ENCODE data around the gene RRBP1. TPM values are rescaled to one million over a fixed set of nuclear protein-coding genes. Genes with fewer than 3 reads are reported as not detected.

Gene RRBP1
- total RNA-seq, 1 donor from 2014 or later, result 79.8 TPM

- TF ChIP-seq POLR2AphosphoS5 (IDR thresholded peaks at IDR 0.05; ENCODE audit: insufficient read depth in 1 of 2, low read depth in 1 of 2), result no peak
- no peak for TF ChIP-seq POLR2A (IDR thresholded peaks at IDR 0.05)
- TF ChIP-seq, protein P1, sequence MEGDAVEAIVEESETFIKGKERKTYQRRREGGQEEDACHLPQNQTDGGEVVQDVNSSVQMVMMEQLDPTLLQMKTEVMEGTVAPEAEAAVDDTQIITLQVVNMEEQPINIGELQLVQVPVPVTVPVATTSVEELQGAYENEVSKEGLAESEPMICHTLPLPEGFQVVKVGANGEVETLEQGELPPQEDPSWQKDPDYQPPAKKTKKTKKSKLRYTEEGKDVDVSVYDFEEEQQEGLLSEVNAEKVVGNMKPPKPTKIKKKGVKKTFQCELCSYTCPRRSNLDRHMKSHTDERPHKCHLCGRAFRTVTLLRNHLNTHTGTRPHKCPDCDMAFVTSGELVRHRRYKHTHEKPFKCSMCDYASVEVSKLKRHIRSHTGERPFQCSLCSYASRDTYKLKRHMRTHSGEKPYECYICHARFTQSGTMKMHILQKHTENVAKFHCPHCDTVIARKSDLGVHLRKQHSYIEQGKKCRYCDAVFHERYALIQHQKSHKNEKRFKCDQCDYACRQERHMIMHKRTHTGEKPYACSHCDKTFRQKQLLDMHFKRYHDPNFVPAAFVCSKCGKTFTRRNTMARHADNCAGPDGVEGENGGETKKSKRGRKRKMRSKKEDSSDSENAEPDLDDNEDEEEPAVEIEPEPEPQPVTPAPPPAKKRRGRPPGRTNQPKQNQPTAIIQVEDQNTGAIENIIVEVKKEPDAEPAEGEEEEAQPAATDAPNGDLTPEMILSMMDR (IDR thresholded peaks at IDR 0.05), result no peak
- no peaks in the 10 kb centered on the region for H3K27me3 ChIP-seq
- H3K27ac ChIP-seq, result no peak overlapping the region
- DNase-seq (ENCODE audit: extremely low spot score in 2 of 2), result no peak
- H3K36me3 ChIP-seq, result no peaks in the 10 kb centered on the region
- intact Hi-C loops (cut with DNase I), result no loop called here
- no peaks in the 10 kb centered on the region for H3K4me1 ChIP-seq
- H3K4me3 ChIP-seq, result no peak overlapping the region
- H3K9me3 ChIP-seq, result no peaks in the 10 kb centered on the region
These were observed 44.9 kb upstream of the RRBP1 start for GRCh38 chr20:17726902-17727301.

DNA sequence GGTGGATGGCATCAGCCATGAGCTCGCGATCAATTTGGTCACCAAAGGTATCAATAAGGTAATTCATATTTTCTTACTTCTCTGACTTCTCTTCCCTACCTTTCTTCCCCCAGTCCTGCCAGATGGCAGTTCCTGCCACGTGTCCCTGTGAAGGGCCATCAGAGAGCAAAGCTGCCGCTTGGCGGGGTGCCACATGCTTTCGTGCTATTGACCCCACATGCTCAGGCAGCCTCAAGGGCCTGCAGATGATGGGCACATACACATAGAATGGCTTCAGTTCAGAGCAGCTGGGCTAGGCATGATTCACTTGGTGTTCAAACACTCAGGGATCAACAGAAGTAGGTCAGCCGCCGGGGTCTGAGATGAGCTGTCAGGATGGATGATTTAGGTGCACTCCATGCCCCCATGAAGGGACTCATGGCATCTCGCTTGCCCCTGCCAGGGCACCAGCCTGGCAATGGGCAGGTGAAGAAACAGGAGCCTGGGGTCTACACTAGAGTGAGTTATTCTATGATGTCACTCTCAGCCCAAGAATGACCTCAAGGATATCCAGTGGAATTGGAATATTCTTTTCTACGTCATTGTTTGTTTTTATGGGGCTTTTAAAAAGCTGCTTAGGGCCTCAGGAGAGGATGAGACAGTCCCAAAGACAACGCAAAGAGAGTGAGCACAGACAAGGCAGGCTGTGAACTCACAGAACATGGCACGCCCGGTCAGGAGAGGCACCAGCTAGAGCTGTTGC is 43.2 kb upstream of the RRBP1 start:
- no peaks in the 10 kb centered on the region for H3K36me3 ChIP-seq
- H3K27ac ChIP-seq, result no peak overlapping the region
- intact Hi-C loops (cut with DNase I), result no loop called here
- no peak for DNase-seq (ENCODE audit: extremely low spot score in 2 of 2)
- no peak overlapping the region for H3K4me3 ChIP-seq
- TF ChIP-seq POLR2A (IDR thresholded peaks at IDR 0.05) (no peak), POLR2AphosphoS5 (IDR thresholded peaks at IDR 0.05; ENCODE audit: insufficient read depth in 1 of 2, low read depth in 1 of 2) (no peak)
- TF ChIP-seq, protein P1 (IDR thresholded peaks at IDR 0.05), result no peak
- H3K9me3 ChIP-seq, result no peaks in the 10 kb centered on the region
- H3K4me1 ChIP-seq, result no peaks in the 10 kb centered on the region
- no peaks in the 10 kb centered on the region for H3K27me3 ChIP-seq

GRCh38 chr20:17723301-17723691 is 41.3 kb upstream of the RRBP1 start:
- no peaks in the 10 kb centered on the region for H3K4me1 ChIP-seq
- H3K9me3 ChIP-seq, result no peaks in the 10 kb centered on the region
- no peaks in the 10 kb centered on the region for H3K27me3 ChIP-seq
- H3K36me3 ChIP-seq, result no peaks in the 10 kb centered on the region
- DNase-seq (ENCODE audit: extremely low spot score in 2 of 2), result no peak
- H3K4me3 ChIP-seq, result no peak overlapping the region
- H3K27ac ChIP-seq, result no peak overlapping the region
- intact Hi-C loops (cut with DNase I), result no loop called here
- TF ChIP-seq, protein P1 (IDR thresholded peaks at IDR 0.05), result no peak
- TF ChIP-seq POLR2A (IDR thresholded peaks at IDR 0.05), result no peak
- no peak for TF ChIP-seq POLR2AphosphoS5 (IDR thresholded peaks at IDR 0.05; ENCODE audit: insufficient read depth in 1 of 2, low read depth in 1 of 2)

DNA sequence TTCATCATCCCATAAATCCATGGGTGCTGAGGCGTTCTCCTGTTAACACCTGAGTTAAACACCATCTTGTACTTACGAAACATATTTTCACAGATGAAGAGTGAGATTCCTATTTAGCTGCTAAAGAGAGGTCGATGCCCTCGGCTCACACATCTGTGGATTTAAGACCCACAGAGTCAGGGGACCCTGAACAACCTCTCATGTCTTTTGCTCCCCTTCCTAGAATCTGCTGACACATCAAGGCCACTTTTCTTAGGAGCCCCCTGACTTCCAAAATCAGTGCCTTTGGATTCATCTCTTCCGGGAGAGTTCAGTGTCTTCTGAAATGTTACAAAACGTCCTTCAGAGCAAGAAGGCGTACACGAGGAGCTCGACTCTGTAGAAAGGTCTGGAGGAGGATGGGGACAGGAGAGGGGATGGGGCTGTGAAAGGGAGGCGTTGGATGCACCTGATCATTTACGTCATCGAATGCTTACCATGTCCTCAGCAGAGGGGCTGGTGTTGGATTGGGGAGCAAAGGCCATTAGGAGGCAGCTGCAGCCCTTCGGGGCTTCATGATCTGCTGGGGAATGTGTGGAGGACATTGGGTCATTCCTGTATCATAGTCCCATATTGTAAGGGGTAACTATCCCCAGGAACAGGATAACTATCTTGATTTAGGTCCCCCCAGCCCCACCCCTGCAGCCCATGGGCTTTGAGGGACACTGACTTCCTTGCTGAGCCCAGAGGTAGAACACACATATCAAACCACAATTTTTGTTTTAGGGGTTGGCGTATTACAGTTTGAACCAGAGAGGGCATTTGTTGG is 40.7 kb upstream of the RRBP1 start:
- intact Hi-C loops (cut with DNase I), result no loop called here

More for the DNA sequence above, 40.7 kb upstream of the RRBP1 start:
- TF ChIP-seq, protein P1 (IDR thresholded peaks at IDR 0.05), result no peak
- TF ChIP-seq POLR2AphosphoS5 (IDR thresholded peaks at IDR 0.05; ENCODE audit: insufficient read depth in 1 of 2, low read depth in 1 of 2) (no peak), POLR2A (IDR thresholded peaks at IDR 0.05) (no peak)
- Histone ChIP-seq H3K27me3 (no peaks in the 10 kb centered on the region), H3K9me3 (no peaks in the 10 kb centered on the region), H3K4me1 (no peaks in the 10 kb centered on the region), H3K4me3 (no peak overlapping the region), H3K27ac (no peak overlapping the region), H3K36me3 (no peaks in the 10 kb centered on the region)
- no peak for DNase-seq (ENCODE audit: extremely low spot score in 2 of 2)

Data from vagina (tissue), 2 donors.